ENCODE measurements around the gene XXYLT1. TPM values are rescaled to one million over a fixed set of nuclear protein-coding genes. Genes with fewer than 3 reads are reported as not detected.

Gene XXYLT1
- total and polyA plus RNA-seq, 9 of the 15 experiments (the other 6 are each of a cell fraction or from before 2014, with no cell fraction given): 1.9 to 18.9 (median 15.0) TPM

GRCh38 chr3:195271410-195272243 is 668 bp upstream of the XXYLT1 start (continued):
- peak; percentile 73 for TF ChIP-seq GABPB1 (CRISPR knock-in tag; IDR thresholded peaks at IDR 0.05)
- TF ChIP-seq ZNF140 (CRISPR knock-in tag; IDR thresholded peaks at IDR 0.05): no peak
- TF ChIP-seq, protein P1, sequence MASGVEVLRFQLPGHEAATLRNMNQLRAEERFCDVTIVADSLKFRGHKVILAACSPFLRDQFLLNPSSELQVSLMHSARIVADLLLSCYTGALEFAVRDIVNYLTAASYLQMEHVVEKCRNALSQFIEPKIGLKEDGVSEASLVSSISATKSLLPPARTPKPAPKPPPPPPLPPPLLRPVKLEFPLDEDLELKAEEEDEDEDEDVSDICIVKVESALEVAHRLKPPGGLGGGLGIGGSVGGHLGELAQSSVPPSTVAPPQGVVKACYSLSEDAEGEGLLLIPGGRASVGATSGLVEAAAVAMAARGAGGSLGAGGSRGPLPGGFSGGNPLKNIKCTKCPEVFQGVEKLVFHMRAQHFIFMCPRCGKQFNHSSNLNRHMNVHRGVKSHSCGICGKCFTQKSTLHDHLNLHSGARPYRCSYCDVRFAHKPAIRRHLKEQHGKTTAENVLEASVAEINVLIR (CRISPR knock-in tag; IDR thresholded peaks at IDR 0.05): no peak
- TF ChIP-seq HDAC8 (tag; IDR thresholded peaks at IDR 0.05): no peak
- TF ChIP-seq CCAR2 (IDR thresholded peaks at IDR 0.05; ENCODE audit: low read depth, low read length): no peak
- TF ChIP-seq, protein P2, sequence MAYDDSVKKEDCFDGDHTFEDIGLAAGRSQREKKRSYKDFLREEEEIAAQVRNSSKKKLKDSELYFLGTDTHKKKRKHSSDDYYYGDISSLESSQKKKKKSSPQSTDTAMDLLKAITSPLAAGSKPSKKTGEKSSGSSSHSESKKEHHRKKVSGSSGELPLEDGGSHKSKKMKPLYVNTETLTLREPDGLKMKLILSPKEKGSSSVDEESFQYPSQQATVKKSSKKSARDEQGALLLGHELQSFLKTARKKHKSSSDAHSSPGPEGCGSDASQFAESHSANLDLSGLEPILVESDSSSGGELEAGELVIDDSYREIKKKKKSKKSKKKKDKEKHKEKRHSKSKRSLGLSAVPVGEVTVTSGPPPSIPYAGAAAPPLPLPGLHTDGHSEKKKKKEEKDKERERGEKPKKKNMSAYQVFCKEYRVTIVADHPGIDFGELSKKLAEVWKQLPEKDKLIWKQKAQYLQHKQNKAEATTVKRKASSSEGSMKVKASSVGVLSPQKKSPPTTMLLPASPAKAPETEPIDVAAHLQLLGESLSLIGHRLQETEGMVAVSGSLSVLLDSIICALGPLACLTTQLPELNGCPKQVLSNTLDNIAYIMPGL (CRISPR knock-in tag; IDR thresholded peaks at IDR 0.05): 0 out of 2 replicates have a peak, but pooled peaks have one; percentile 24
- no peak for TF ChIP-seq JUNB (CRISPR knock-in tag; conservative IDR thresholded peaks at IDR 0.05)
- TF ChIP-seq, protein P3, sequence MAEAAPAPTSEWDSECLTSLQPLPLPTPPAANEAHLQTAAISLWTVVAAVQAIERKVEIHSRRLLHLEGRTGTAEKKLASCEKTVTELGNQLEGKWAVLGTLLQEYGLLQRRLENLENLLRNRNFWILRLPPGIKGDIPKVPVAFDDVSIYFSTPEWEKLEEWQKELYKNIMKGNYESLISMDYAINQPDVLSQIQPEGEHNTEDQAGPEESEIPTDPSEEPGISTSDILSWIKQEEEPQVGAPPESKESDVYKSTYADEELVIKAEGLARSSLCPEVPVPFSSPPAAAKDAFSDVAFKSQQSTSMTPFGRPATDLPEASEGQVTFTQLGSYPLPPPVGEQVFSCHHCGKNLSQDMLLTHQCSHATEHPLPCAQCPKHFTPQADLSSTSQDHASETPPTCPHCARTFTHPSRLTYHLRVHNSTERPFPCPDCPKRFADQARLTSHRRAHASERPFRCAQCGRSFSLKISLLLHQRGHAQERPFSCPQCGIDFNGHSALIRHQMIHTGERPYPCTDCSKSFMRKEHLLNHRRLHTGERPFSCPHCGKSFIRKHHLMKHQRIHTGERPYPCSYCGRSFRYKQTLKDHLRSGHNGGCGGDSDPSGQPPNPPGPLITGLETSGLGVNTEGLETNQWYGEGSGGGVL (CRISPR knock-in tag; IDR thresholded peaks at IDR 0.05): no peak
- TF ChIP-seq, protein P4, sequence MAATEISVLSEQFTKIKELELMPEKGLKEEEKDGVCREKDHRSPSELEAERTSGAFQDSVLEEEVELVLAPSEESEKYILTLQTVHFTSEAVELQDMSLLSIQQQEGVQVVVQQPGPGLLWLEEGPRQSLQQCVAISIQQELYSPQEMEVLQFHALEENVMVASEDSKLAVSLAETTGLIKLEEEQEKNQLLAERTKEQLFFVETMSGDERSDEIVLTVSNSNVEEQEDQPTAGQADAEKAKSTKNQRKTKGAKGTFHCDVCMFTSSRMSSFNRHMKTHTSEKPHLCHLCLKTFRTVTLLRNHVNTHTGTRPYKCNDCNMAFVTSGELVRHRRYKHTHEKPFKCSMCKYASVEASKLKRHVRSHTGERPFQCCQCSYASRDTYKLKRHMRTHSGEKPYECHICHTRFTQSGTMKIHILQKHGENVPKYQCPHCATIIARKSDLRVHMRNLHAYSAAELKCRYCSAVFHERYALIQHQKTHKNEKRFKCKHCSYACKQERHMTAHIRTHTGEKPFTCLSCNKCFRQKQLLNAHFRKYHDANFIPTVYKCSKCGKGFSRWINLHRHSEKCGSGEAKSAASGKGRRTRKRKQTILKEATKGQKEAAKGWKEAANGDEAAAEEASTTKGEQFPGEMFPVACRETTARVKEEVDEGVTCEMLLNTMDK (IDR thresholded peaks at IDR 0.05; ENCODE audit: borderline replicate concordance, insufficient read depth, low read depth, low read length, poor library complexity, severe bottlenecking): peak; percentile 50
- TF ChIP-seq ZC3H11A (IDR thresholded peaks at IDR 0.05; ENCODE audit: low read depth, low read length): no peak
- no peak for TF ChIP-seq PHB (CRISPR knock-in tag; IDR thresholded peaks at IDR 0.05)
- TF ChIP-seq NR2F6 (CRISPR knock-in tag; IDR thresholded peaks at IDR 0.05): no peak
- no peak for TF ChIP-seq ZNF316 (IDR thresholded peaks at IDR 0.05)
- TF ChIP-seq KLF10 (CRISPR knock-in tag; IDR thresholded peaks at IDR 0.05): no peak
- TF ChIP-seq GTF2E2 (tag; IDR thresholded peaks at IDR 0.05): no peak
- TF ChIP-seq, protein P5, sequence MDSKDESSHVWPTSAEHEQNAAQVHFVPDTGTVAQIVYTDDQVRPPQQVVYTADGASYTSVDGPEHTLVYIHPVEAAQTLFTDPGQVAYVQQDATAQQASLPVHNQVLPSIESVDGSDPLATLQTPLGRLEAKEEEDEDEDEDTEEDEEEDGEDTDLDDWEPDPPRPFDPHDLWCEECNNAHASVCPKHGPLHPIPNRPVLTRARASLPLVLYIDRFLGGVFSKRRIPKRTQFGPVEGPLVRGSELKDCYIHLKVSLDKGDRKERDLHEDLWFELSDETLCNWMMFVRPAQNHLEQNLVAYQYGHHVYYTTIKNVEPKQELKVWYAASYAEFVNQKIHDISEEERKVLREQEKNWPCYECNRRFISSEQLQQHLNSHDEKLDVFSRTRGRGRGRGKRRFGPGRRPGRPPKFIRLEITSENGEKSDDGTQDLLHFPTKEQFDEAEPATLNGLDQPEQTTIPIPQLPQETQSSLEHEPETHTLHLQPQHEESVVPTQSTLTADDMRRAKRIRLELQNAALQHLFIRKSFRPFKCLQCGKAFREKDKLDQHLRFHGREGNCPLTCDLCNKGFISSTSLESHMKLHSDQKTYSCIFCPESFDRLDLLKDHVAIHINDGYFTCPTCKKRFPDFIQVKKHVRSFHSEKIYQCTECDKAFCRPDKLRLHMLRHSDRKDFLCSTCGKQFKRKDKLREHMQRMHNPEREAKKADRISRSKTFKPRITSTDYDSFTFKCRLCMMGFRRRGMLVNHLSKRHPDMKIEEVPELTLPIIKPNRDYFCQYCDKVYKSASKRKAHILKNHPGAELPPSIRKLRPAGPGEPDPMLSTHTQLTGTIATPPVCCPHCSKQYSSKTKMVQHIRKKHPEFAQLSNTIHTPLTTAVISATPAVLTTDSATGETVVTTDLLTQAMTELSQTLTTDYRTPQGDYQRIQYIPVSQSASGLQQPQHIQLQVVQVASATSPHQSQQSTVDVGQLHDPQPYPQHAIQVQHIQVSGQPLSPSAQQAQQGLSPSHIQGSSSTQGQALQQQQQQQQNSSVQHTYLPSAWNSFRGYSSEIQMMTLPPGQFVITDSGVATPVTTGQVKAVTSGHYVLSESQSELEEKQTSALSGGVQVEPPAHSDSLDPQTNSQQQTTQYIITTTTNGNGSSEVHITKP (IDR thresholded peaks at IDR 0.05; ENCODE audit: partially characterized antibody): peak; percentile 92

All from K562 (cell line).